ENCODE results near the gene CCHCR1. TPM values are rescaled to one million over a fixed set of nuclear protein-coding genes. Genes with fewer than 3 reads are reported as not detected.

The CCHCR1 gene
- total and polyA plus RNA-seq, 2 of the 13 experiments (the other 11 are each of a cell fraction or from before 2014, with no cell fraction given), result 14.6 to 28.2 TPM

- TF ChIP-seq ZBTB40 (IDR thresholded peaks at IDR 0.05), result no peak
- peak; percentile 61; the same call in 1 of the 2 replicates for TF ChIP-seq ZBTB40 (CRISPR knock-in tag; IDR thresholded peaks at IDR 0.05)
- TF ChIP-seq ZNF317 (CRISPR knock-in tag; IDR thresholded peaks at IDR 0.05), result no peak; the same call in 1 of the 2 replicates
- peak; percentile 62 for TF ChIP-seq NFYC (CRISPR knock-in tag; IDR thresholded peaks at IDR 0.05)
- peak; percentile 49 for TF ChIP-seq CREB1 (IDR thresholded peaks at IDR 0.05)
- peak; percentile 83 for TF ChIP-seq CREB1 (CRISPR knock-in tag; IDR thresholded peaks at IDR 0.05)
- TF ChIP-seq HNRNPK (IDR thresholded peaks at IDR 0.05; ENCODE audit: low read depth, low read length, poor library complexity, severe bottlenecking), result no peak
- TF ChIP-seq ZSCAN5A (CRISPR knock-in tag; IDR thresholded peaks at IDR 0.05; ENCODE audit: borderline replicate concordance), result peak; percentile 77; the same call in 1 of the 2 replicates
- TF ChIP-seq ZNF530 (CRISPR knock-in tag; IDR thresholded peaks at IDR 0.05; ENCODE audit: low read depth), result no peak
- peak; percentile 73; the same call in 1 of the 2 replicates for TF ChIP-seq ZNF451 (CRISPR knock-in tag; IDR thresholded peaks at IDR 0.05)
- peak; percentile 54; the same call in 1 of the 2 replicates for TF ChIP-seq SSRP1 (CRISPR knock-in tag; IDR thresholded peaks at IDR 0.05)
- no peak for TF ChIP-seq KAT2B (IDR thresholded peaks at IDR 0.05; ENCODE audit: borderline replicate concordance, low read depth, low read length)
- peak; percentile 55; the same call in 1 of the 2 replicates for TF ChIP-seq ETV5 (CRISPR knock-in tag; IDR thresholded peaks at IDR 0.05; ENCODE audit: borderline replicate concordance)
- peak; percentile 85 for TF ChIP-seq JARID2 (CRISPR knock-in tag; IDR thresholded peaks at IDR 0.05; ENCODE audit: insufficient replicate concordance)
- TF ChIP-seq ZNF83 (CRISPR knock-in tag; IDR thresholded peaks at IDR 0.05; ENCODE audit: borderline replicate concordance), result no peak
Measured at GRCh38 chr6:31186052-31186734, 28.6 kb upstream of the CCHCR1 start (continued).

All from HepG2 (cell line).